ENCODE measurements around the gene WFDC5.

WFDC5 gene

DNA sequence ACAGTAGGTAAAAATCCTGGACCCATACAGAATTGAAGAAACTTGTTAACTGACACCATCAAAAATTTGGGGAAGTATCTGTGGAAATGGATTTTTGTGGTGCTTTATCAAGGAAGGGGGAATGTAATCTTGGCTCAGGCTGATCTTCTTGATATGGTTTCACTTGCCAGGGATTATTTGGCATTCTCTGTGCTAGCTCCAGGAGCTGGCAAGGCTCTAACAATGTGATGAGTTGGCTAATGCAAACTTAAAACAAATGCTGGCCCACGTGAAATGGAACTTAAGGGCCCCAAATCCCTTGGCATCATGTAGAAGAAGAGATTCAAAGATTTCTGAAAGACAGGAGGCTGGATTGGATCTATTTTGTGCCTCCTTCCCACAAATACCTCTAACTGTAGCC, 27.2 kb downstream of the WFDC5 start:
- TF ChIP-seq, protein P1, sequence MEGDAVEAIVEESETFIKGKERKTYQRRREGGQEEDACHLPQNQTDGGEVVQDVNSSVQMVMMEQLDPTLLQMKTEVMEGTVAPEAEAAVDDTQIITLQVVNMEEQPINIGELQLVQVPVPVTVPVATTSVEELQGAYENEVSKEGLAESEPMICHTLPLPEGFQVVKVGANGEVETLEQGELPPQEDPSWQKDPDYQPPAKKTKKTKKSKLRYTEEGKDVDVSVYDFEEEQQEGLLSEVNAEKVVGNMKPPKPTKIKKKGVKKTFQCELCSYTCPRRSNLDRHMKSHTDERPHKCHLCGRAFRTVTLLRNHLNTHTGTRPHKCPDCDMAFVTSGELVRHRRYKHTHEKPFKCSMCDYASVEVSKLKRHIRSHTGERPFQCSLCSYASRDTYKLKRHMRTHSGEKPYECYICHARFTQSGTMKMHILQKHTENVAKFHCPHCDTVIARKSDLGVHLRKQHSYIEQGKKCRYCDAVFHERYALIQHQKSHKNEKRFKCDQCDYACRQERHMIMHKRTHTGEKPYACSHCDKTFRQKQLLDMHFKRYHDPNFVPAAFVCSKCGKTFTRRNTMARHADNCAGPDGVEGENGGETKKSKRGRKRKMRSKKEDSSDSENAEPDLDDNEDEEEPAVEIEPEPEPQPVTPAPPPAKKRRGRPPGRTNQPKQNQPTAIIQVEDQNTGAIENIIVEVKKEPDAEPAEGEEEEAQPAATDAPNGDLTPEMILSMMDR (IDR thresholded peaks at IDR 0.05; ENCODE audit: low read depth, low read length, missing control alignments), result no peak
- DNase-seq (ENCODE audit: low read depth), result no peak
- in situ Hi-C loops (cut with HindIII; ENCODE audit: low sequenced_read_pairs), result no loop called here
- no peak overlapping the region for H3K4me3 ChIP-seq (ENCODE audit: low read depth, low read length)

DNA sequence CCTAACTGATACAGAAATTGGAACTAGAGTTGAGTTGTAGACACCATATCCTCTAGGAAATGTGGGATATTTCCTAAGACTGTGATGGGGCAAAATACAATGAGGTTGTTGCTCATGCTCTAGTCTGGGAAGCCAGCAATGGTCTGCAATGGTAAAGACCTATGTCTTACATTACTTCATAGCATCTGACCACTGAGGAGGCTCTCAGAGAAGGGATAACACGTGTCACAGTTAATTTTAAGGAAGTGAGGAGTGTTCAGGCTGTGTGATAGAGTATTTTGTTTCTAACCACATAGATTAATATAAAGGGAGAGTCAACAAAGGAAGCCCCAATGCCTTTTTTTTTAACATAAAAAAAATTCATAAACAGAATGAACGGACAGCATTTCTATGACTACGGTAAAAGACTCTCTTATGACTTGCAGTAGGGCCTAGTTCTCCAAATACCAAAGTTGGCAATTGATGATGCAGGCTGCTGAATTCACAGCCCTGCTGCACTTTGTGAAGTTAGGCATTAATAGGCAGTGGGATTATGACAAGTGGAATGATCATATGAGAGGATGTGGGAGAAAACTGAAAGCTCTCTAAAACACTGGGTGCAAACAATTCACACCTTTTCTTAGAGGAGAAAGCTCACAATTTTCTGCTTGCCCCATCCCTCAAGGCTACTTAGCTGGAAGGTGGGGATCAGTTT, 27.7 kb downstream of the WFDC5 start:
- H3K4me3 ChIP-seq (ENCODE audit: low read depth, low read length), result no peak overlapping the region
- in situ Hi-C loops (cut with HindIII; ENCODE audit: low sequenced_read_pairs), result no loop called here
- TF ChIP-seq, protein P1 (IDR thresholded peaks at IDR 0.05; ENCODE audit: low read depth, low read length, missing control alignments), result no peak
- no peak for DNase-seq (ENCODE audit: low read depth)

DNA sequence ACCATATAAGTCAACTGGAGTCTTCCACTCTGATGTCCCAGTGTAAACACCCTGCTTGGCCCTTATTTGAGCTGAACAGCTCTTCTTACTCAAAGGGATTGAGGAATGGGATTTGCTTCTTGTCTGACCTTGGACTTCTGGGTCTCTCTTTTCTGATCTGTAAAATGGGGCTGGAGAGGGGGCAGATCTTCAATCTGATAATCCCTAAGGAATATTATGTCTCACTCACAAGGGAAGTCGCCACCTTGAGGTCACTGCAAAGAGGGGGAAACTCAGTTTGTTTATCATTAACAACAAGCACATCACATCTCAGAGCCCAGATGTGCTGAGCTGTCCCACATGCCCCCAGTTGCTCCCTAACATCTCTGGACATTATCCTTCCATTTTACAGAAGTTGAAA, 29.1 kb downstream of the WFDC5 start:
- H3K4me3 ChIP-seq (ENCODE audit: low read depth, low read length), result no peak overlapping the region
- DNase-seq (ENCODE audit: low read depth), result no peak
- in situ Hi-C loops (cut with HindIII; ENCODE audit: low sequenced_read_pairs), result no loop called here
- TF ChIP-seq, protein P1 (IDR thresholded peaks at IDR 0.05; ENCODE audit: low read depth, low read length, missing control alignments), result no peak

DNA sequence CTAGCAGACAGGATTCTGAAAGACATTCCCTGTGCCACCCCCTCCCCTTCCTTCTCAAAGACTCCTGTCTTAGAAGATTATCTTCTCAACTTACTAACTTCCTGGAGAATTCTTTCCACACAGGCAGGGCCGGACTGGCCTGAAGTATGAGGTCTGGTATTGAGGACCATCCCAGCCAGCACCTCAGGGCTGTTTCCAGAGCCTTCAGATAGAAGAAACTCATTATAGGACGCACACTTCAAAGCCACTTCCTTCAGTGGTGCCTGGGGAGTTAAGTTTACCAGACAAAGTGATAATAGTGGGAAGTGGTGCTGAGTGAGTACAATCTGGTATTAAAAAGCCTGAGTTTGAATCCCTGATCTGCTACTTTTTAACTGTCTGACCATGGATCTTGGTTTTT, 29.7 kb downstream of the WFDC5 start:
- TF ChIP-seq, protein P1 (IDR thresholded peaks at IDR 0.05; ENCODE audit: low read depth, low read length, missing control alignments), result no peak
- no peak for DNase-seq (ENCODE audit: low read depth)
- in situ Hi-C loops (cut with HindIII; ENCODE audit: low sequenced_read_pairs), result no loop called here

DNA sequence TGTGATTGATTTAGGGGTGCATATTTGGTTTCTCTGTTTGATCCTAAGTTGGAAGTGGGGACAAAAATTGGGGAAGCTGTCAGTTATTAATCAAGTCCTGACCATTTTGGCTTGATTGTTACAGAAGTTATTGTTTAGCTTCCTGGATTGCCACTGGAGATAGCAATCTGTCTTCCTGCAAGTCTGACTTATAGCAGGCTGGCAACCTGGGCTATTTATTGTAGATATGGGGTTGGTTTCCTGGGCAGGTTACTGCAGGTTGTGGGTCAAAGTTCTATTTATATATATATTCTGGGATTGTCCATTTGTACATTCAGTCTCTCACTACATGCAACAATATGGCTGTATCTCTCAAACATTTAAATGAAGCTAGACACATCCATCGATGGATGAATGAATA, 31.8 kb downstream of the WFDC5 start:
- in situ Hi-C loops (cut with HindIII; ENCODE audit: low sequenced_read_pairs), result no loop called here
- H3K4me3 ChIP-seq (ENCODE audit: low read depth, low read length), result no peak overlapping the region
- TF ChIP-seq, protein P1 (IDR thresholded peaks at IDR 0.05; ENCODE audit: low read depth, low read length, missing control alignments), result no peak
- DNase-seq (ENCODE audit: low read depth), result no peak

More for the DNA sequence above, 29.7 kb downstream of the WFDC5 start:
- no peak overlapping the region for H3K4me3 ChIP-seq (ENCODE audit: low read depth, low read length)

DNA sequence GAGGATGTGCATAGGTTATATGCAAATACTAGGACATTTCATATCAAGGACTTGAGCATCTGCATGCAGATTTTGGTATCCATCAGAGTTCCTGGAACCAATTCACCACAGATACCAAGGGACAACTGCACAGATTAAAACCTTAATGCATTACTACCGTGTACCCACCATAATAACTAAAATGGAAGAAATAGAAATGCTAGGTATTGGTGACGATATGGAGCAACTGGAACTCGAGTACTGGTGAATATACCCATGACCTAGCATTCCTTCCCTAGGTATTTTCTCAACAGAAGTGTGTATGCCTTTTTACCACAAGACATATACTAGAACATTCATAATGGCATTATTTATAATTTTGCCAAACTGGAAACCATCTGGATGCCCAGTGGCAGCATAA, 32.5 kb downstream of the WFDC5 start:
- no peak for DNase-seq (ENCODE audit: low read depth)
- TF ChIP-seq, protein P1 (IDR thresholded peaks at IDR 0.05; ENCODE audit: low read depth, low read length, missing control alignments), result no peak
- in situ Hi-C loops (cut with HindIII; ENCODE audit: low sequenced_read_pairs), result no loop called here
- H3K4me3 ChIP-seq (ENCODE audit: low read depth, low read length), result no peak overlapping the region

Data from astrocyte of the cerebellum (primary cell).